Sigmoid colon (tissue), 7 donors: ENCODE measurements around the gene HSD17B10. TPM values are rescaled to one million over a fixed set of nuclear protein-coding genes. Genes with fewer than 3 reads are reported as not detected.

ENCODE experiments used
- DNase-seq: peaks from one replicate; pipeline ENCODE4 v3.0.0-alpha.2; 2019
- H3K27ac ChIP-seq, 4 donors: fragments of 200-600 bp; sonication (generic); one replicate each; pipeline ENCODE4 v1.5.1; 2016 to 2019; ENCODE audit warnings: mild to moderate bottlenecking in 1 of 4
- H3K27me3 ChIP-seq, 3 donors: fragments of 200-600 bp; sonication (generic); one replicate each; pipeline ENCODE4 v1.5.1; 2019; ENCODE audit warnings: mild to moderate bottlenecking in 1 of 3
- H3K36me3 ChIP-seq, 4 donors: fragments of 200-600 bp; sonication (generic); one replicate each; pipeline ENCODE4 v1.5.1; 2016 to 2019
- H3K4me1 ChIP-seq, 4 donors: fragments of 200-600 bp; sonication (generic); one replicate each; pipeline ENCODE4 v1.5.1; 2017 to 2019
- H3K4me3 ChIP-seq, 4 donors: fragments of 200-600 bp; sonication (generic); one replicate each; pipeline ENCODE4 v1.5.1; 2017 to 2019; ENCODE audit warnings: mild to moderate bottlenecking in 2 of 4, moderate library complexity in 1 of 4
- H3K9me3 ChIP-seq, 4 donors: fragments of 200-600 bp in 3 of 4; sonication (generic) in 3 of 4; one replicate each; pipeline versions ENCODE4 v1.5.1 to v1.6.1; 2013 to 2019
- EP300 ChIP-seq, 4 donors: sonication (generic); formaldehyde crosslinking; IDR thresholded peaks; one replicate each; pipeline ENCODE4 v1.6.1; 2017; ENCODE audit warnings: antibody characterized with exemption in 4 of 4
- POLR2A ChIP-seq, 2 donors: fragments of 450-650 bp; IDR thresholded peaks; one replicate each; pipeline ENCODE4 v1.6.1; 2016; ENCODE audit warnings: antibody characterized with exemption in 2 of 2, mild to moderate bottlenecking in 2 of 2, moderate library complexity in 2 of 2
- POLR2AphosphoS5 ChIP-seq, 4 donors: sonication (generic); formaldehyde crosslinking; IDR thresholded peaks; one replicate each; pipeline ENCODE4 v1.6.1; 2017; ENCODE audit warnings: antibody characterized with exemption in 4 of 4
- WGBS, 2 donors: extraction: QIAGEN DNeasy Blood & Tissue Kit; methylation state at CpG; one replicate each; pipeline ENCODE4 v1.1.7; 2013; 5-methylcytosine and 5-hydroxymethylcytosine counted together
- intact Hi-C: fragments of 100-400 bp; cut with DNase I; formaldehyde crosslinking; loops from one replicate; pipeline ENCODE4 v1.15.1; 2023
- polyA plus RNA-seq, 3 donors: library from polyadenylated mRNA; stranded (reverse); fragments of 200-250 nt; gene quantifications; one replicate each; pipeline ENCODE4 v1.2.3, GENCODE V29; 2013
- total RNA-seq, 4 donors: library from RNA; depleted of rRNA; stranded (reverse); fragments of >200 nt; gene quantifications; one replicate each; pipeline ENCODE4 v1.1.0, GENCODE V29; 2016
- TF ChIP-seq, protein P1 (sequence below), 4 experiments: fragments of 450-650 bp in 3 of 4; fragments of 200-600 bp in 1 of 4; IDR thresholded peaks; one replicate each; pipeline ENCODE4 v1.5.1; 2016 to 2019; ENCODE audit warnings: antibody characterized with exemption in 4 of 4, mild to moderate bottlenecking in 3 of 4, moderate library complexity in 2 of 4
- donor health status: healthy with polysubstance abuse.
- donor health status: Bipolar disorder and iron deficiency.
- donor health status: healthy.

Gene HSD17B10
- total and polyA plus RNA-seq, 7 donors, result 44.6 to 102 (median 67.4) TPM

DNA sequence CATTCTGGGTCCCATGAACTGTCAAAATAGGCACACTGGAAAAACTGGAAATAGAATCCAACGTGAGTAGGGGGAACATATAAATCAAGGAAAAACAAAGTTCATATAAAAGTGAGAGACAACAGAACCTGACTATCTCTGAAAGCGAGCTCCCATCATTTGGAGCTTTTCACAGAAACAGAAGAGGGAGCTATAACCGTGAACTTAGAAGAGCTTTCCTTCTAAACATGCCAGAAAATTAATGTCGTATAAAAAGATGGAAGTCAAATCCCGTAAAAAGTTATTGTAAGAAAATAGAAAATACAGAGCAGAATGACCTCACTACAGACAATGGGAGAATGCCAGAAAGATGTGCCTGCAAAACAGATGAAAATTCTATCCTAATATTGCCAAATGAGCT is 23.9 kb upstream of the HSD17B10 start:
- Histone ChIP-seq H3K27me3 (peaks cover 0 to 6% (median 0%) of the 10 kb centered on the region in 3 donors), H3K36me3 (no peaks in the 10 kb centered on the region), H3K9me3 (no peaks in the 10 kb centered on the region), H3K27ac (no peak overlapping the region), H3K4me1 (no peaks in the 10 kb centered on the region), H3K4me3 (no peak overlapping the region)
- TF ChIP-seq, protein P1, sequence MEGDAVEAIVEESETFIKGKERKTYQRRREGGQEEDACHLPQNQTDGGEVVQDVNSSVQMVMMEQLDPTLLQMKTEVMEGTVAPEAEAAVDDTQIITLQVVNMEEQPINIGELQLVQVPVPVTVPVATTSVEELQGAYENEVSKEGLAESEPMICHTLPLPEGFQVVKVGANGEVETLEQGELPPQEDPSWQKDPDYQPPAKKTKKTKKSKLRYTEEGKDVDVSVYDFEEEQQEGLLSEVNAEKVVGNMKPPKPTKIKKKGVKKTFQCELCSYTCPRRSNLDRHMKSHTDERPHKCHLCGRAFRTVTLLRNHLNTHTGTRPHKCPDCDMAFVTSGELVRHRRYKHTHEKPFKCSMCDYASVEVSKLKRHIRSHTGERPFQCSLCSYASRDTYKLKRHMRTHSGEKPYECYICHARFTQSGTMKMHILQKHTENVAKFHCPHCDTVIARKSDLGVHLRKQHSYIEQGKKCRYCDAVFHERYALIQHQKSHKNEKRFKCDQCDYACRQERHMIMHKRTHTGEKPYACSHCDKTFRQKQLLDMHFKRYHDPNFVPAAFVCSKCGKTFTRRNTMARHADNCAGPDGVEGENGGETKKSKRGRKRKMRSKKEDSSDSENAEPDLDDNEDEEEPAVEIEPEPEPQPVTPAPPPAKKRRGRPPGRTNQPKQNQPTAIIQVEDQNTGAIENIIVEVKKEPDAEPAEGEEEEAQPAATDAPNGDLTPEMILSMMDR (IDR thresholded peaks at IDR 0.05), result no peak
- no peak for TF ChIP-seq EP300 (IDR thresholded peaks at IDR 0.05)
- TF ChIP-seq POLR2AphosphoS5 (IDR thresholded peaks at IDR 0.05), result no peak
- no peak for TF ChIP-seq POLR2A (IDR thresholded peaks at IDR 0.05)
- DNase-seq, result no peak
- intact Hi-C loops, result no loop called here
- 25 to 43% methylated on average over 5 of the region's 5 CpGs for WGBS, 2 donors

DNA sequence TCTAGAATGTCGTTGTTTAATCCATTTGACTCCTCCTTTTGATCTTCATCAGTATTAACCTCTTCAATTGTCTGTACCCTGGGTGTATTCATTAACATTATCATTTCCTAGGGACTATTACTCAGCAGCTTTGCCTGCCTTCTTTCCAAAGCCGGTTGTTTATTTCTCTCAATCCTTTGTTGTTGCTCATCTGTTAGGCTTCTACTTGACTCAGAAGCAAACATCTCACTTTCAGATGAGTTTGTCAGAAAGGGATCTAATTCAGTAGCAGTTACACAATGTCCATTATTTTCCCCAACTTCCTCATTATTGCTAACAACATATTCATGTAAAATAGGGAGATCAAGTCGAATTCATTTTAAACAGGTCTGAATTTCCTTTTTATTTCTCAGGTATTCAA is 22.1 kb upstream of the HSD17B10 start:
- Histone ChIP-seq H3K27ac (no peak overlapping the region), H3K27me3 (peaks cover 0 to 6% (median 0%) of the 10 kb centered on the region in 3 donors), H3K9me3 (no peaks in the 10 kb centered on the region), H3K4me3 (no peak overlapping the region), H3K36me3 (no peaks in the 10 kb centered on the region), H3K4me1 (no peaks in the 10 kb centered on the region)
- WGBS, 2 donors, result 64% methylated on average over 3 of the region's 3 CpGs
- no peak for TF ChIP-seq POLR2A (IDR thresholded peaks at IDR 0.05)
- TF ChIP-seq POLR2AphosphoS5 (IDR thresholded peaks at IDR 0.05), result no peak
- no peak for TF ChIP-seq EP300 (IDR thresholded peaks at IDR 0.05)
- TF ChIP-seq, protein P1 (IDR thresholded peaks at IDR 0.05), result no peak
- DNase-seq, result no peak
- intact Hi-C loops, result no loop called here

DNA sequence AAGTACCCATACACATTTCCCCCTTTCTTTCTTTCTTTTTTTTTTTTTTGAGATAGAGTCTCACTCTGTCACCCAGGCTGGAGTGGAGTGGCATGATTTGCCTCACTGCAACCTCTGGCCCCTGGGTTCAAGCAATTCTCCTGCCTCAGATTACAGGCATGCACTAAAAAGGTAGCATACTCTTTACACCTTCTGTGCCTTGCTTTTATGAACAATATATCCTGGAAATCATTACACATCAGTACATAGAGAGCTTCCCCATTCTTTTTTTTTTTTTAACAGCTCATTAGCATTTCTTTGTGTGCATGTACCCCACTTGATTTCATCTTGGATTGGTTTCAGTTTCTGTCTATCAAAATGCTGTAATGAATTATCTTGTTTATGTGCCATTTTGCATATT is 18.6 kb upstream of the HSD17B10 start:
- TF ChIP-seq POLR2A (IDR thresholded peaks at IDR 0.05), result no peak
- no peak for TF ChIP-seq EP300 (IDR thresholded peaks at IDR 0.05)
- TF ChIP-seq, protein P1 (IDR thresholded peaks at IDR 0.05), result no peak
- TF ChIP-seq POLR2AphosphoS5 (IDR thresholded peaks at IDR 0.05), result no peak
- no peaks in the 10 kb centered on the region for H3K4me1 ChIP-seq
- no peak for DNase-seq
- H3K36me3 ChIP-seq, result no peaks in the 10 kb centered on the region
- no peak overlapping the region for H3K4me3 ChIP-seq
- no peak overlapping the region for H3K27ac ChIP-seq
- intact Hi-C loops, result no loop called here
- H3K9me3 ChIP-seq, result no peaks in the 10 kb centered on the region
- peaks cover 0 to 6% (median 0%) of the 10 kb centered on the region in 3 donors for H3K27me3 ChIP-seq

DNA sequence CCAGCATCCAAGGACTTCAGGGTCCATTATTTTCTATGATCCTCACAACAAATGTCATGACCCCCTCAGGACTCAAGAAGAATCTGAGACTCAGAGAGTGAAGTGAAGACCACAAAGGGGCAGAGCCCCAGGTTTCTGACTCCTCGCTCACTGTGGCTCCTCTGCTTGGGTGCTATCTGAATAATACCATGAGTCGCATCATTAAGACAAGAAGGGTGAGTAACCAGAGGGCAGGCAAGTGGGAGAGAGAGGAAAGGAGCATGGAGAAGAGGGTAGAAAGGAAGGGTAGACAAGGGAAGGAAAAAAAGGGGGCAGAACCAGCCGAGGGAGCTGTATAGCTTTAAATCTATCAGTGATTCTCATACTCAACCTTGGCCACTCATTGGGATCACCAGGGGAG is 15.5 kb upstream of the HSD17B10 start:
- TF ChIP-seq POLR2AphosphoS5 (IDR thresholded peaks at IDR 0.05) (no peak), EP300 (IDR thresholded peaks at IDR 0.05) (no peak), POLR2A (IDR thresholded peaks at IDR 0.05) (no peak)
- TF ChIP-seq, protein P1 (IDR thresholded peaks at IDR 0.05), result no peak
- no peaks in the 10 kb centered on the region for H3K27me3 ChIP-seq
- H3K27ac ChIP-seq, result no peak overlapping the region
- no peak for DNase-seq
- no peak overlapping the region for H3K4me3 ChIP-seq
- no peaks in the 10 kb centered on the region for H3K36me3 ChIP-seq
- intact Hi-C loops, result no loop called here
- no peaks in the 10 kb centered on the region for H3K9me3 ChIP-seq
- WGBS, 2 donors, result 90 to 97% methylated on average over 3 of the region's 3 CpGs
- H3K4me1 ChIP-seq, result no peaks in the 10 kb centered on the region

DNA sequence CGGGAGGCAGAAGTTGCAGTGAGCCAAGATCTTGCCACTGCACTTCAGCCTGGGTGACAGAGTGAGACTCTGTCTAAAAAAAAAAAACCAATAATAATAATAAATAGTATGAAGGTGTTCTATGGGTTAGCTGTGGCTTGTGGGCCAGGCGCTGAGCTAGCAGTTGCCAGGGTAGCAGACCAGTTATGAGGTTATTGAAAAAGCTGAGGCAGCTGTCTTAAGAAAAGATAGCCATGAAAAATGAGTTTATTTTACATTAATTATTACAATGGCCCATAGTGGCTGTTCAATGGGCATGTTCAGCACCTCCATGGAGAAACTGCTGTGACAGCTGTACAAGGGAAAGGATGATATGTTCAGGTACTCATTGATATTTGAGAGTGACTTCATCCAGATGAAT is 13.3 kb upstream of the HSD17B10 start:
- Histone ChIP-seq H3K4me1 (no peaks in the 10 kb centered on the region), H3K36me3 (no peaks in the 10 kb centered on the region), H3K27ac (no peak overlapping the region), H3K4me3 (no peak overlapping the region), H3K27me3 (no peaks in the 10 kb centered on the region), H3K9me3 (no peaks in the 10 kb centered on the region)
- 91 to 98% methylated on average over 2 of the region's 2 CpGs for WGBS, 2 donors
- intact Hi-C loops, result no loop called here
- no peak for DNase-seq
- TF ChIP-seq, protein P1 (IDR thresholded peaks at IDR 0.05), result no peak
- TF ChIP-seq POLR2AphosphoS5 (IDR thresholded peaks at IDR 0.05), result no peak
- no peak for TF ChIP-seq EP300 (IDR thresholded peaks at IDR 0.05)
- no peak for TF ChIP-seq POLR2A (IDR thresholded peaks at IDR 0.05)
